ENCODE measurements around the gene ITGB3. TPM values are rescaled to one million over a fixed set of nuclear protein-coding genes. Genes with fewer than 3 reads are reported as not detected.
"Not testable (repeated sequence)": the region's sequence is repeated elsewhere in the genome, so short reads cannot be mapped to it uniquely, and the experiment has no call there.

Gene ITGB3
- 3.4 and 3.7 TPM in 2 replicates for total RNA-seq (2014; rRNA removed; shearing (Covaris generic))

DNA sequence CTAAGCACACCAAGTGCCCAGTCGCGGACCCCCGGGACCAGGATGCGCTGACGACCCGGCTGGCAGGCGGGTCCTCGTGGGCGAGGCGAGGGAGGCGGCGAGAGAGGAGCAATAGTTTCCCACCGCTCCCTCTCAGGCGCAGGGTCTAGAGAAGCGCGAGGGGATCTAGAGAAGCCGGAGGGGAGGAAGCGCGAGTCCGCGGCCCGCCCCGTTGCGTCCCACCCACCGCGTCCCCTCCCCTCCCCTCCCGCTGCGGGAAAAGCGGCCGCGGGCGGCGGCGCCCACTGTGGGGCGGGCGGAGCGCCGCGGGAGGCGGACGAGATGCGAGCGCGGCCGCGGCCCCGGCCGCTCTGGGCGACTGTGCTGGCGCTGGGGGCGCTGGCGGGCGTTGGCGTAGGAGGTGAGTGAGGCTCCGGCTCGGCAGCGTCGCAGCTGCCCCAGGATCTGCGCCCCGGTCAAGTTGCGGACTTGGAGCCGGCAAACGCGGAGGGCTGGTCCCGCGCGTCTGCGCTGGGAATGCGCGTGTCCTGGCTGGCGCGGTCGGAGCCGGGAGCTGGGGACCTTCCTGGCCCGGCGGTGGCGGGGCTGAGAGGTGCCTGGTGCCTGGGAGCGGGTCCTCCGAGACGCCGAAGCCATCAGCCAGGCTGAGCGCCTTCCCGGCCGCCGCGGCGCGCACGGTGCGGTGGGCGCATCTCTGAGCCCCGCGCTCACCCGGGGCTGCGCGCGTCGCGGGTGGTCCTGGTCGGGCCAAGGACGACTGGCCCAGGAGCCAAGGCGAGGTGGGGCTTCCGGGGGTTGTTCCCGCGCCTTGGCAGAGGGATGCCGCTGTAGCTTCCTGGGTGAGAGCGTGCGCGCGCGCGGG, at the start of gene ITGB3:
Gene ITGB3 (plus strand): TSS at position 287 of the 862 bp plus-strand sequence. CDS start 35 bp downstream, at position 322.
- peak; percentile 70 for DNase-seq (ENCODE audit: low spot score)

DNA sequence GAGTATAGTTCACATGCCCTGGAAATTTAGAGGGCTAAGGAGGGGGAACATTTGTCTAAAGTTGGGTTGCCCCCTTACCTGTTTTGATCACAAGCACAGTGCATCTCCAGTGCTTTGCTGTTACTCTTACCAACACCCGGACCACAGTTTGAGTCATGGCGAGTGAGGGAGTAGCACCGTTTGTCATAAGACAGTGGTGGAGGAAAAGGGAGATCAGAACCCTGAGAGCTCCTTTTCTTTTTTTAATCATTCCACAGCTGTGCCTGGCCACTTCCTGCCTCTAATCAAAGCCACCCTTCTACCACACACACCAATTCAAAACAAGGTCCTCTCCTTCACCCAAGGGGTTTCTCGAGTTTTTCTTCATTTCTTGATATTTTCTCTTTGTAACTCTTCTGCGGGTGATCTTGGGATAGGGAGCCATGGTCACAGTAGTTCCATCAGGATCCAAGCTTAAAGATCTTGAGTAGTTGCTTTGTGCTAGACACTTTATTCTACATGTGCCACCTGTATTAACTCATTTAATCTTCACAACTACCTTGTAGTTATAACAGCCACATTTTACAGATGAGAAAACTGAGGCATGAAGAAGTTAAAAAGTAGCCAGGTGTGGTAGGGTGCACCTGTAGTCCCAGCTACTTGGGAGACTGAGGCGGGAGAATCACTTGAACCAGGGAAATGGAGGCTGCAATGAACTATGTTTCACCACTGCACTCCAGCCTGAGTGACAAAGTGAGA, 49.5 kb upstream of the ITGB3 start:
- peak; percentile 44 for DNase-seq (ENCODE audit: low spot score)

DNA sequence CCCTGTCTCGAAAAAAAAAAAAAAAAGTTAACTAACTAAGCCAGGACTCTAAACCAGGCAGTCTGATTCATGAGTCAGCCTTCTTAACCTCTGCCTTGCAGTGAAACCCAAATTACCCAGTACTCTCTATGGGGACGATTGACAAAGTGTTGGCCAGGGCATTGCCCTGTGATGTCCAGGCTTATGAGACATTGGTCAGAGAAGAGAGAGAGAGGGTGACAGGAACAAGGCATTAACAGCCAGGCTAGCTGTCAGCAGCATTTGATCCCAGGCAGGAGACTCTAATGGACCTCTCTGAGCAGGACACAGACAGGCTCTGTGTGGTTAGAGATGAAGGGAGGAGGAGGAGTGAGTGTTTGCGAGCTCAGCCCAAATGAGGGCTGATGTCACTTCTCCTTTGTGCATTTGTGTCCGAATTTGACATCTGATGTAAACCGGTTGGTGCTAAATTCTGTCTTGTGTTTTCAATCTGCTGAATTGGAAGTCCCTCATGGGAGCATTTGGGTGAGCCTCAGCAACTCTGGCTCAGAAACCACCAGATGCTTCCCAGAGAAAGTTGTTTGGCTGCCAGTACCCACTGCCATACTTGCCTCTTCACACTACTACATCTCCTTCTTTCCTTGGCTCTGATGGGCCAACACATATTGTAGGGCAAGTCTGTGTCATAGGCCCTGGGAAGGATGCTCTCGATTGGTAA, 48.8 kb upstream of the ITGB3 start:
- DNase-seq (ENCODE audit: low spot score), result peak; percentile 42

DNA sequence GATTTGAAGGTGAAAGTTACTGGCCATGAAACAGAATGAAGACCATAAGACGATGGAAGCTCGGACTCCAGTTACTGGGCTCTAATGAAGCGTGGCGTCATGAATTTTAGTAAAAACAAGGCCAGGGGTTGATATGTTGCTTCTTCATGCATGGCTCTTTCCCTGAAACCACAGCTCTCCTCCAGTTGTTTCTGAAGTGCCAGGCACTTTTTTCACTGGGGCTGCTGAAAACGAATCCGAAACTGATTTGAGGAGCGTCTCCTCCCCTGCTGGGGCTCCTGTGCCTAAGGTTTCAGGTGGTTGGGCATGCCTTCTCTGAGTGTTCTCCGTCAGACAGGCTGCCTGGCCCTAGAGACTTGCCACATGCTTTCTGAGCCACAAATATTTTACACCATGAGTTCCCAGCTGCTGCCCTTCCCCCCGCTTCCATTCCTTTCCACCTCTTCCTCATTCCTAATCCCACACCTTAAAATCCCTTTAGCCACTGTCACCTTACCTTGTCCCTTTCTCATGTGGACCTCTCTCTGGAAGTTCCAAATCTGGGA, 48.1 kb upstream of the ITGB3 start:
- peak; percentile 97 for DNase-seq (ENCODE audit: low spot score)

- DNase-seq (ENCODE audit: low spot score), result no peak
These were observed 46.2 kb upstream of the ITGB3 start for GRCh38 chr17:47207143-47208067.

GRCh38 chr17:47208744-47209488, 44.7 kb upstream of the ITGB3 start, which contains the start of gene MYL4:
Gene MYL4 (plus strand): TSS chr17:47209348. CDS start chr17:47209423, 75 bp downstream.
- no peak for DNase-seq (ENCODE audit: low spot score)

- DNase-seq (ENCODE audit: low spot score), result no peak
These were observed 44.1 kb upstream of the ITGB3 start for GRCh38 chr17:47209499-47209898.

DNA sequence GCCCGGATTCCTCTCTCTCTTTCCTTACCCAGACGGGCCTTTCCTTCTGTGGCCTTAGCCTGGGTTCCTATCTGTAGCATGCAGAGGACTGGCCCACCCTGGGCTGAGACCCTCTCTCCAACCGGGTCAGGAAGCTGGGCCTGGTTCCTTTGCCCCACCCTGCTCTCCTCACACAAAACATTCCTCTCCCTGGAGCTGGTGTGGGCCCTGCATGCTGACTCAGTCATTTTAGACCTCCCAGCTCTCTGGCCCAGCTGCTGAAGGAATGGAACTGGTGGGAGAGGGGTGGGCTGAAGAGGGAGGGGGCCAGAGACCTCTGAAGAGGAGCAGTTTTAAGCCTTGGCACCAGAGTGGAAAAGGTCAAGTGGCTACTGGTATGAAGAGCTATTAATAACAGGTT, 43.5 kb upstream of the ITGB3 start:
- DNase-seq (ENCODE audit: low spot score), result no peak

DNA sequence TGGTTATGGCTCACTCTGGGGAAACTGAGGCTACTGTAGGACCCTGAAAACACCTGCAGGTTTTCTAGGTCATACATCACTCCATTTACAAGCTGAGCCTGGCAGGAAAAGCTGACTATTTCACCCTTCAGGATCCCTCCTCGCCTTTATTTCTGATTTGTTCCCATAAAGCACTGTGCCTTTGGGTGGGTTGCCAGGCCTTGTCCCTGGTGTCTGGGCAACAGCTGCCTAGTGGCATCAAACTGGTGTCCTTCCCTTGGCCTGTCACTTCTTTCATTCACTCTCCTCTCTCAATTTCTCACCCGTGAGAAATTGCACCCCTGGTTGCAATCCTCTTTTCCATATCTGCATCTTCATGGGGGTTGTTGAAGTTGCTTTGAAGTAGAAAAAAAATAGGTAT, 42.8 kb upstream of the ITGB3 start:
- no peak for DNase-seq (ENCODE audit: low spot score)

DNA sequence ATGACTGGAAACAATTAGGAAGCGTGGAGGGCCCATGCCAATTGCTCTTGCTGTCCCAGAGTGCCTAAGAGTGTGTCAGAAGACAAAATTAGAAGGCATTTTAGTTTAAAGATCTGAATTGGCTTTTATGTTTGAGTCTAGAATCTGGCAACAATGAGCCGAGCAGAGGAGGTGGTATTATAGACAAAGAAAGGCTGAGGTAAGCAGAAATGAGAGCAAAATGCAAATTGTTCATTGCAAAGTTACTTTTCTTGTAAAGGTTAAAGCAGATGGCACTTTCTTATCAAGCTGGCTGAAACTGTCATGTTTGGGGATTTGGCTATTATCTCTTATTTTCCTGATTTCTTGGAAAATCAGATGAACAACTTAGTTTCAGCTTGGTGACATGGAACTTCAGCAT, 41.2 kb upstream of the ITGB3 start:
- DNase-seq (ENCODE audit: low spot score), result no peak

GRCh38 chr17:47213540-47213939, 40.1 kb upstream of the ITGB3 start:
- DNase-seq (ENCODE audit: low spot score), result no peak

GRCh38 chr17:47214931-47215330, 38.7 kb upstream of the ITGB3 start:
- DNase-seq (ENCODE audit: low spot score), result no peak

DNA sequence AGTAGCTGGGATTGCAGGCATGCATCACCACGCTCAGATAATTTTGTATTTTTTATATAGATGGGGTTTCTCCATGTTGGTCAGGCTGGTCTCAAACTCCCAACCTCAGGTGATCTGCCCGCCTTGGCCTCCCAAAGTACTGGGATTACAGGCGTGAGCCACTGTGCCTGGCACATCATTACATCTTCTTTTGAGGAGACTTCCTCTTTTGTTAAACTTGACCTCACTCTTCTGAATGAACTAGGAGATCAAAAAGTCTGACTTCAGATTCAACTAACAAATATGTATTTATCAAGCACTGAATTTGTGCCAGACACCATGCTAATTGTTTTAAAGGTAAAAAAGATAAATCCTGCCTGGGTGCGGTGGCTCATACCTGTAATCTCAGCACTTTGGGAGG, 36.8 kb upstream of the ITGB3 start:
- not testable (repeated sequence) for DNase-seq (ENCODE audit: low spot score)

GRCh38 chr17:47217279-47217678, 36.3 kb upstream of the ITGB3 start:
- not testable (repeated sequence) for DNase-seq (ENCODE audit: low spot score)

DNA sequence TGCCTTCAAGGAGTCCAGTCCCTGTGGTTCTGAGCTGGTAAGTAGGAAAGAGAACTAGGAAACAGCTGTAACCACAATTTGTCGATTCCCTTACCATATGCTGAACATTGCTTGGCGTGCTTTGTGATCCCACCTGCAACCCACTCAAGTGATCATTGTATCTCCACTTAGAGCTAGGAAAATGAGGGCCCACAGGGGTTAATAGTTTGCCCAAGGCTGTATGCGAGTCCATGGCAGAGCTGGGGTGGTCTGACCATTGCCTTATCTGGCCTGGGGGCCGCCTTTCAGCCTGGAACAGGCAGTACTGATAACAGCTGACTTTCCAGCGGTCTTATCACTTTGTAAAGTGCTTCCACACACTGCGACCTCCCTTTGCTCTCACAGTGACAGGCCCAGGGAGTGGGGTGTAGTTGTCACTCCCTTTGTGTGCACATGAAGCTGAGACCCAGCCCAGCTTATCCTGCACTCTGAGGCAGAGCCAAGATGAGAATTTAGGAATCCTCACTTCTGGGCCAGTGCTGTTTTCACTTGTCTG, 34.7 kb upstream of the ITGB3 start:
- DNase-seq (ENCODE audit: low spot score), result no peak

GRCh38 chr17:47219621-47220475, 33.8 kb upstream of the ITGB3 start:
- DNase-seq (ENCODE audit: low spot score), result no peak

GRCh38 chr17:47220531-47220999, 33.1 kb upstream of the ITGB3 start:
- DNase-seq (ENCODE audit: low spot score), result no peak

DNA sequence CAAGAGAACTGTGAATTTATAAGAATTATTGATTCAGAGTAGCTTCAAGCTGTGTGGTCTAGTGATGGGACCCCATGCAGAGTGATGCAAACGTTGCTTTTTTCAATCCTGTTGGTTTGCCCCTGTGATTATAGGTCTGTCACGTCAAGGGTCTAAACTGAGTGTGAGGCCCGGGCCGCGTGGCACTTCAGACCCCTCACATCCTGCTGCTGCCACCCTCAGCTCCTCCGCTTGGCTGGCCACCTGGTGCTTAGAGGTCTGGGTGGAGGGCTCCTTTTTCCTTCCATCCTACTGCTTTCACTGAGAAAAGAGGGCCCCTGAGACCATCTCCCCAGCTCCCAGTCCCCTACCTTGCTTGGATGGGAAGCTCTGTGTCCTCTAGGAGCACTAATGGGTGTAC, 32.5 kb upstream of the ITGB3 start:
- no peak for DNase-seq (ENCODE audit: low spot score)

- DNase-seq (ENCODE audit: low spot score), result no peak
These were observed 31.6 kb upstream of the ITGB3 start for GRCh38 chr17:47222047-47222446.

Data from H4 (cell line).